Ishikawa (cell line): Measurements from ENCODE around the gene RNH1.

ENCODE experiments used
- CEBPB ChIP-seq: IDR thresholded peaks from 2 replicates; pipeline ENCODE4 v1.6.1; 2012
- CREB1 ChIP-seq: IDR thresholded peaks from 2 replicates; pipeline ENCODE4 v1.6.1; 2012; ENCODE audit warnings: low read depth
- EGR1 ChIP-seq: IDR thresholded peaks from 2 replicates; pipeline ENCODE4 v1.6.1; 2012
- EP300 ChIP-seq: IDR thresholded peaks from 2 replicates; pipeline ENCODE4 v1.6.1; 2012; ENCODE audit warnings: borderline replicate concordance
- FOXM1 ChIP-seq: IDR thresholded peaks from 2 replicates; pipeline ENCODE4 v1.6.1; 2012; ENCODE audit warnings: low read depth, borderline replicate concordance
- MAX ChIP-seq: IDR thresholded peaks from 2 replicates; pipeline ENCODE4 v1.6.1; 2012
- NFIC ChIP-seq: IDR thresholded peaks from 2 replicates; pipeline ENCODE4 v1.6.1; 2012
- RAD21 ChIP-seq: IDR thresholded peaks from 2 replicates; pipeline ENCODE4 v1.6.1; 2012; ENCODE audit warnings: low read depth
- REST ChIP-seq: IDR thresholded peaks from 2 replicates; pipeline ENCODE4 v1.6.1; 2012; ENCODE audit warnings: low read depth, mild to moderate bottlenecking
- TAF1 ChIP-seq: IDR thresholded peaks from 2 replicates; pipeline ENCODE4 v1.6.1; 2012; ENCODE audit warnings: low read depth, mild to moderate bottlenecking
- TCF12 ChIP-seq: IDR thresholded peaks from 2 replicates; pipeline ENCODE4 v1.6.1; 2012; ENCODE audit warnings: low read depth
- TEAD4 ChIP-seq: IDR thresholded peaks from 2 replicates; pipeline ENCODE4 v1.6.1; 2012
- USF1 ChIP-seq: IDR thresholded peaks from 2 replicates; pipeline ENCODE4 v1.6.1; 2012
- YY1 ChIP-seq: IDR thresholded peaks from 2 replicates; pipeline ENCODE4 v1.6.1; 2012; ENCODE audit warnings: low read depth
- ZBTB7A ChIP-seq: IDR thresholded peaks from 2 replicates; pipeline ENCODE4 v1.6.1; 2012; ENCODE audit warnings: low read depth

RNH1 gene

DNA sequence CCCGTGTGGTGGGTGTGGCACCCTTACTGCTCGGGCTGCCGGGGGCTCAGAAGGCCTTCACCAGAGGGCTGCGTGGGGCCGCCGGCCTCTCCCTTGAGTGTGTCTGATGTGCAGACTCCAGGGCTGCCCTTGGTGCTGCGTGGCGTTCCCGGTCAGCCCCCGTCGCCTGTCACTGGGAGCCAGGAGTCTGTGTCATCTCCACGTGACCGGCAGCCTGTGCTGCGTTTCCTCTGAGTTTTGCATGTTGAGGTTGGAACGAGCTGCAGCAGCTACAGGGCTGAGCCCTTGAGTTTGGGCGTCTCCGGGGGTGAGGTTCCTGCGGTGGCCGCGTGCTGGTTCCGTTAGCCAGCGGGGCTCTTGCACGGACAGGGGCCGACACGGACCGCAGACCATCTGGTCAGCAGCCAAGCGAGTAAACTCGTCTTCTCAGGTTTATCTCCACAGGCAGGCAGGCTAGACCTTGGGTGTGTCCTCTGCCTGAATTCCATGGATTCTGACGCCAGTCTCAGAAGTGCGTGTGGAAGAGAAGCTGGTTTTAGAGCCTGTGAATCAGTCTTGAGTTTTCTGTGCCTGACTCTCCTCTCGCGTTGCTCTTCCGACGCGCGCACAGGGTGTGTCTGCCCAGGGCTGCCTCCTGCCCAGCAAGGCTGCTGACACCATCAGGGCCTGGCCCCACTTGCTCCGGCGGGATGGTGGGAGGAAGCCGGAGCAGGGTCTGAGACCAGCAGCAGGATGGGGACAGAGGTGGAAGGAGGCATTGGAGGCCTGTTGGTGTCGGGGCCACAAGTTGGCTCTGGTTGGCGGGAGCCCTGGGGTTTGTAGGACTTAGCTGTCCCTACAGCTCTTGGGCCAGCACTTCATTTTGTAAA is 46.5 kb downstream of the RNH1 start:
- TF ChIP-seq TAF1 (no peak), EP300 (peak; percentile 66), TCF12 (peak; percentile 60), MAX (peak; percentile 81), ZBTB7A (no peak), TEAD4 (peak; percentile 91), YY1 (no peak), USF1 (peak; percentile 94), NFIC (peak; percentile 88), FOXM1 (no peak), REST (no peak), EGR1 (no peak)

- TF ChIP-seq TEAD4, result no peak
- no peak for TF ChIP-seq CREB1
- no peak for TF ChIP-seq USF1
- TF ChIP-seq NFIC, result no peak
- TF ChIP-seq FOXM1, result no peak
- no peak for TF ChIP-seq TCF12
- TF ChIP-seq TAF1, result no peak
- no peak for TF ChIP-seq REST
- TF ChIP-seq EP300, result no peak
- TF ChIP-seq RAD21, result no peak
- TF ChIP-seq YY1, result no peak
- TF ChIP-seq MAX, result no peak
Measured at GRCh38 chr11:459511-460220, 47.4 kb downstream of the RNH1 start.

DNA sequence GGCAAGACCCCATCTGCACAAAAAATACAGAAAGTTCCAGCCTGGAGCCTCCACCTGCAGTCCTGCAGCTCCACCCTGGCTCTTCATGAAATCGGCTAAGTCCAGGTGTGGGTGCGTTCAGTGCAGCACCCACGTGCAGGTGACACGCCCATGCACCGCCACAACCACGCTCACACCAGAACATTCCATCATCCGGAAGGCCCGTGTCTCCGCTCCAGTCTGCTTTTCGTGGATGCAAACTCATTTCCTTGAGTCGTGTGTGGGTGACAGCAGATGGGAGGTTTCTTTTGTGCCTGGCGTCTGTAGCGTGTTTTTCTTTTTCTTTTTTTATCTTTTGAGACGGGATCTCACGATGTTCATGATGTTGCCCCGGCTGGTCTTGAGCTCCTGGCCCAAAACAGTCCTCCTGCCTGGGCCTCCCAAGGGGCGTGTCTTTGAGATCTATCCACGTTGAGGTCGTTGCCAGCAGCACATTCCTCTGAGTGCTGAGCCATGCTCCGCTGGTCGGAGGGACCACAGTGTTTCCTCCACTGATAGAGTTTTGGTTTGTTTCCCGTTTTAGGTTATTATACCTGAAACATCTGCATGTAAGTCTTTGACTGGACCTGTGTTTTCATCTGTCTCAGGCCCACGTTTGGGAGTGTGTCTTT is 49.8 kb downstream of the RNH1 start:
- no peak for TF ChIP-seq NFIC
- TF ChIP-seq TAF1, result no peak
- TF ChIP-seq TCF12, result no peak

DNA sequence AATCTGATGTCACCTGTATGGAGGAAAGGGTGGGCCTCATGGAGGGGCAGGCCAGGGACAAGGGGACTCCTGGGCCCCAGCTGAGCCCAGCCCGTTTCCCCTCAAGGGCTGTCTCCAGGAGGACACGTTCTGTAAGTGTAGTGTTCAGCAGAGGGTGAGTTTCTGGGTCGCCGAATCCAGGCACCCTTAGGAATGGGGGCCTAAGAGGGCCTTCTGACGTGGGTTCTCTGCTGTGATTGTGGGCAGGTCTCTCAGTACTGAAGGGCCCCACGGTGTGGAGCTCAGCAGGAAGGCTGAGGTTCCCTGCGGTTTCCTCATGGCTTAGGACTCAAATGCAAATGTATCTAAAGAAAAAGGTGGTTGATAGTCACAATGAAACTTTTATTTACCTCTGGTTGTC is 50.5 kb downstream of the RNH1 start:
- TF ChIP-seq REST, result no peak
- TF ChIP-seq NFIC, result no peak
- no peak for TF ChIP-seq EP300
- TF ChIP-seq TAF1, result no peak
- no peak for TF ChIP-seq TCF12
- TF ChIP-seq ZBTB7A, result no peak
- no peak for TF ChIP-seq EGR1
- no peak for TF ChIP-seq MAX
- TF ChIP-seq USF1, result no peak
- no peak for TF ChIP-seq FOXM1
- TF ChIP-seq YY1, result no peak
- no peak for TF ChIP-seq TEAD4
- TF ChIP-seq CEBPB, result no peak
- no peak for TF ChIP-seq RAD21
- no peak for TF ChIP-seq CREB1
